ENCODE results near the gene SSC5D. TPM values are rescaled to one million over a fixed set of nuclear protein-coding genes. Genes with fewer than 3 reads are reported as not detected.
"Not testable (repeated sequence)": the region's sequence is repeated elsewhere in the genome, so short reads cannot be mapped to it uniquely, and the experiment has no call there.

The SSC5D gene
- total RNA-seq, 2 experiments from 2014 or later = 0.33 TPM; not detected in 1

DNA sequence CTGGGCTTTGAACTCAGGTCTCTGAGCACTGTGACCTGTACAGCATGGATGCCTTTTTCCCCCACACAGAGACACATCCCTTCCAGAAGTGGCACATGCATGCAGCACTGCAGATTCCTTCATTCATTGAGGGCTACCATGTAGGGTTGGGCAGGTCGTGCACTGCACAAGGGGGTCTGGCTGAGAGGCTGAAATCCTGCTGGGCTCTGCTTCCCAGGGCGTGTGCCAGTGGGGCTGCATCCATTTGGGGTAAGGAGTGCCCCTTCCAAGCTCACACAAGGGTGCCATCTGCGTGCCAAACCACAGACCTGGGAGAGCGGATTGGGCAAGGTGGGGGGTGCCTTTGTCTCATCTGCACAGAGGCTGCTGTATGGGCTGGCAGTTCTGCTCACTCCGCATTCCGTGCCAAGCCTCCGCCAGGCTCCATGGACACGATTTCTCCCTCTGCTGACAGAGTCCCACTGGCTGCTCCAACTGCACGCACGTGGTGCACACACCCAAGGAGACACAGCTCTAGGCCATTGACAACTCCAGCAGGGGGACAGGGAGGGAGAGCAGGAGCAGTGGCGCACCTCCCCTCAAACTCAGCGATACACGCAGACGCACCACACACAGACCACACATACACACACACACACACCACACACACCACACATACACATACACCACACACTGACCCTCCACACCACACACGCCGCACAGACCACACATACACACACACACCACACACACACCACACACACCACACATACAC, 40.6 kb upstream of the SSC5D start:
- CTCF ChIA-PET = no interaction called here
- Mint-ChIP-seq H3K4me3 (no peak overlapping the region), H3K27ac (no peak overlapping the region), H3K9me3 (no peaks in the 10 kb centered on the region), H3K27me3 (peaks cover 42% of the 10 kb centered on the region), H3K4me1 (ENCODE audit: low read depth) (peaks cover 7% of the 10 kb centered on the region), H3K36me3 (no peaks in the 10 kb centered on the region)
- no peak for DNase-seq
- POLR2A ChIA-PET = interaction anchor here (0.6 kb wide), 1 partner anchor 1280 kb away, joined by 3 read pairs; no protein-coding TSS in a partner anchor
- intact Hi-C loops (cut with micrococcal nuclease) = no loop called here

DNA sequence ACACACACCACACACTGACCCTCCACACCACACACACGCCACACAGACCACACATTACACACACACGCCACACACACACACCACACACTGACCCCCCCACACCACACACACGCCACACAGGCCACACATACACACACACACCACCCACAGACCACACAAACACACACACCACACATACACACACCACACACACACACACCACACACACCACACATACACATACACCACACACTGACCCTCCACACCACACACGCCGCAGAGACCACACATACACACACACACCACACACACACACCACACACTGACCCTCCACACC, 40.1 kb upstream of the SSC5D start:
- CTCF ChIA-PET; H3K36me3 Mint-ChIP-seq; H3K27ac Mint-ChIP-seq; H3K4me3 Mint-ChIP-seq; H3K9me3 Mint-ChIP-seq; DNase-seq; POLR2A ChIA-PET; intact Hi-C loops (cut with micrococcal nuclease); H3K4me1 Mint-ChIP-seq (ENCODE audit: low read depth): not testable (repeated sequence)
- peaks cover 41% of the 10 kb centered on the region for H3K27me3 Mint-ChIP-seq

- DNase-seq = no peak
- CTCF ChIA-PET = interaction anchor here (1.2 kb wide), 1 partner anchor 18 kb away, joined by 3 read pairs; no protein-coding TSS in a partner anchor
- H3K4me3 Mint-ChIP-seq = no peak overlapping the region
- H3K27me3 Mint-ChIP-seq = peaks cover 35% of the 10 kb centered on the region
- H3K9me3 Mint-ChIP-seq = no peaks in the 10 kb centered on the region
- intact Hi-C loops (cut with micrococcal nuclease) = no loop called here
- H3K36me3 Mint-ChIP-seq = no peaks in the 10 kb centered on the region
- no peak overlapping the region for H3K27ac Mint-ChIP-seq
- H3K4me1 Mint-ChIP-seq (ENCODE audit: low read depth) = peaks cover 7% of the 10 kb centered on the region
- POLR2A ChIA-PET = no interaction called here
Measured at GRCh38 chr19:55449469-55449868, 38.8 kb upstream of the SSC5D start.

DNA sequence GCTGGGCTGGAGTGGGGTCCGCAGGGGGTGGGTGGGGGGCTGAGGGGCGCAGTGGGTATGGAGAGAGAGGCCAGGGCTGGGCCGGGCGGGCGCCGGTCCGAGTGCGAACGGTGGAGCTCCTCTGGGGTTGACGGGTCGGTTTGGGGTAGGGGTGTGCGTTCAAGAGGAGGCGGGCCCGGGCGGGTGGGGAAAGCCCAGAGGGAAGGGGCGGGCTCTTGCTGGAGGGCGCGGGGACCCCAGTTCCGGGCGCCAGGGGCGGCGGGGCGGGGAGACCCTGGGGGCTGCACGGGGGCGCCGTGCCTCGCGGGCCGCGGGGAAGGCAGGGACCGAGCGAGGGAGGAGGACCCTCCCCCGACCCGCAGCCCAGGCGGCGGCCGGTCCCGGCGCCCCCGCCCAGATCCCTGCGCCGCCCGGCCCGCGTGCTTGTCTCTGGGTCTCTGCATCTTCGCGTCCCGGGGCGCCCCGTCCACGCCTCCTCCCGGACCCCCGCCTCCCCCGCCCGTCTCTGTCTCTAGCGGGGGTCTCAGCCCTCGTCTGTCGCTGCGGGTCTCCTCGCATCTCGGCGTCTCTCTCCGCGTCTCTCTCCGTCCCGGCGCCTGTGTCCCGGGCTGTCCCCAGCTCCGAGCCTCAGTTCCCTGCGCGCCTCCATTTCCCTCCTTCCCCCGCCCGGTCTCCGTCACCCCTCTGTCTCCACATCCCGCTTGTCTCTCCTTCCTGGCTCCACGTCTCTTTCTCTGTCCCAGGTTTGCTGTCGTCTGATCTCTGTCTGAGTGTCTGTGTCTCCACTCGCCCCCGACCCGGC, 36.9 kb upstream of the SSC5D start:
- peaks cover 4% of the 10 kb centered on the region for H3K36me3 Mint-ChIP-seq
- intact Hi-C loops (cut with micrococcal nuclease) = no loop called here
- H3K27ac Mint-ChIP-seq = no peak overlapping the region
- peaks cover 22% of the 10 kb centered on the region for H3K27me3 Mint-ChIP-seq
- CTCF ChIA-PET = no interaction called here
- POLR2A ChIA-PET = interaction anchor here (0.7 kb wide), 1 partner anchor 196 kb away, joined by 3 read pairs; no protein-coding TSS in a partner anchor
- H3K9me3 Mint-ChIP-seq = no peaks in the 10 kb centered on the region
- no peak for DNase-seq
- peaks cover 7% of the 10 kb centered on the region for H3K4me1 Mint-ChIP-seq (ENCODE audit: low read depth)
- H3K4me3 Mint-ChIP-seq = peak overlapping the region; percentile 31

DNA sequence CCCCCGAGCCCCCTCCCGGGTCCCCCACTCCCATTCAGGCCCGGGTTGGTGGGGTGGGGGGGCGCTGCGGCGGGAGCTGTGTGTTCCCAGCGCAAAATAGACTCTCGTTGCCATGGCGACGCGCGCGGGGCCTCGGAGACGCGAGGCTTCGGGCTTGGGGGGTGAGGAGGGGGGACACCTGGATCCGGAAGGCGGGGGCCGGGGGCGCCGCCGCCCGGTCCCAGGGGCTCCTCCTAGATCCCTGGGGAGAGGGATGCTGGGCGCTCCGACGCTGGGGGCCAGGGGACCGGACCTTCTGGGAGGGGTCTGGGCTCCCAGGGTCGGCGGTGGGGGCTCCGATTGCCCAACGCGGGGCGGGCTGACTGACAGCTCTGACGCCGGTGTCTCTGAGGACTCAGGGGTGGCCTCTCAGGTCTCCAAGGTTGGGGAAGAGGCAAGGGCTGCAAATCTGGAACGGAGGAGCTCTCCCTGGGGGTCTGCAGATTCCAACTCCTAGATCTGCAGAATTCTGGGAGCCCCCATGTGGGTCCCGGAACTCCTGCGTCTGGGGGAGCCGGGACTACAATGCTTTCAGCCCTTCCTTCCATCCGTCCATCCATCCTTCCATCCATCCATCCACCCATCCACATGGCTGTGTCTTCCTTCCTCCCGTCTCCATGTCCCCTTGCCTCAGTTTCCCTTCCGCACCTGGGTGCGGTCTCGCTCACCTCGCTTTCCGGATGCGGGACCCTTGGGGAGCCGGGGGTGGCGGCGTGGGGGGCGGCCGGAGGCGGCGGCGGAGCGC, 36.1 kb upstream of the SSC5D start:
- ChIA-PET CTCF (interaction anchor here (2.0 to 3.3 kb wide), 2 partner anchors 15 to 52 kb away, joined by 12 to 14 read pairs; no protein-coding TSS in a partner anchor), POLR2A (interaction anchor here (0.7 kb wide), 1 partner anchor 197 kb away, joined by 3 read pairs; no protein-coding TSS in a partner anchor)
- Mint-ChIP-seq H3K9me3 (no peaks in the 10 kb centered on the region), H3K4me3 (no peak overlapping the region), H3K27me3 (peaks cover 22% of the 10 kb centered on the region), H3K4me1 (ENCODE audit: low read depth) (peaks cover 7% of the 10 kb centered on the region), H3K36me3 (peaks cover 4% of the 10 kb centered on the region), H3K27ac (no peak overlapping the region)
- intact Hi-C loops (cut with micrococcal nuclease) = no loop called here
- DNase-seq = no peak

DNA sequence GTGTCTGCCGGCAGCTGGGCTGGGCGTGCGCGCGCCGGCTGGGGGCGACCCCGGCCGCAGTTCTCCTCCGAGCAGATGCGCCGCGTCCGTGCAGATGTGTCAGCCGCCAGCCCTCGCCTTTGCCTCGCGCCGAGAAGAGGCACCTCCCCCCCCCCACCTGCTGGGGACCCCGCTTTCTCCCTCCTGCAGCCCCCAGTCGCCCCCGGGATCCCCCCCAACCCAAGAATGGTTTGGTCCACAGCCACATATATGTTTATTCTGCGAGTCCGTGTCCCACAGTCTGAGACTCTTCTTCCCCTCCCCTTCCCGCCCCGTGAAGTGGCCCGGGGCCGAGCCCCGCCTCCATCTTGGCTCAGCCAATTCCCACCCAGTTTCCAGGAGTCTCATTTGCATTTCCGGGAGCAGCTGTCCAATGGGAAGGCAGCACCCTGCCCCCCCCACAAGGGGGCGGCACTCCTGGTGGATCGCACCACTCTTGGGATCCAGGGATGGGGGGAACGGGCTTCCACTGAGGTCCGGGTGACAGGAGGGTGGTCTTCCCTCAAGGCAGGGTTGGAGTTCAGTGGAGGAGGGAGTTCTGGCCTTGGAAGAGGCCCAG, 35.4 kb upstream of the SSC5D start:
- CTCF ChIA-PET = interaction anchor here (0.6 to 3.3 kb wide), 3 partner anchors 15 to 152 kb away, joined by 3 to 14 read pairs (median 12); no protein-coding TSS in a partner anchor
- Mint-ChIP-seq H3K9me3 (no peaks in the 10 kb centered on the region), H3K27me3 (peaks cover 22% of the 10 kb centered on the region), H3K4me1 (ENCODE audit: low read depth) (peaks cover 7% of the 10 kb centered on the region), H3K27ac (no peak overlapping the region), H3K36me3 (peaks cover 4% of the 10 kb centered on the region), H3K4me3 (no peak overlapping the region)
- peak; percentile 52 for DNase-seq
- intact Hi-C loops (cut with micrococcal nuclease) = no loop called here
- POLR2A ChIA-PET = no interaction called here

DNA sequence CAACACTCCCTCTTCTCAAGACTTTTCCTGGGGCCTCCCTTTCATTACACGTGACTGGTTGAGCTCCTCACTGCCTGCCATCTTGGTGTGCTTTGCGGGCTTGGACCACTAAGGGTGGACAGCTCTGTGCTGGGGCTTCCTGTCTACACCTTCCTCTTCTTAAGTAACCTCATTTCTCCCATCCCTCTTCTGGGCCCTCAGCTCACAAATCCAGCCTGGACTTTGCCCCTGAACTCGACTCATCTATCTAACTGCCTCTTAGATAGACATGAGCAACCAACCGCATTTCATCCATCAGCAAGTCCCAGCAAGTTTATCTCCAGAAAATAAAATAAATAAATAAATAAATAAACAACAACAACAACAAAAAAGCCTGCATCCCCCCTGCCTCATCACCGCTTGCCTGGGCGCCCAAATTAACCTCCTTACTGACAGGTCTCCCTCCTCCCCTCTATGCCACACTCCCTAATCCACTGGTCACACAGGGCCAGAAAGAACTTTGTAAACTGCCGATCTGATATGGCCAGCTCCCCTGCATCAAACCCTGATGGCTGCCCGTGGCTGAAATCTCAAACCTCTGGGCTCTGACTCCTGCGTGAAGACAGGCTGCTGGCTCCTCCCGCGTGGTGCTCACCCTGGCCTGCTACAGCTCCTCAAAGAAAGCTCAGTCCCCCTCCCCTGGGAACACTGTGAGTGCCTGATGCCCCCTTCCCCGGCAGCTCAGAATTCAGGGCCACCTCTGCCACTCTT, 34.5 kb upstream of the SSC5D start:
- H3K9me3 Mint-ChIP-seq = no peaks in the 10 kb centered on the region
- intact Hi-C loops (cut with micrococcal nuclease) = loop anchor here (1.0 kb wide), 1 partner anchor 161 kb away; no protein-coding TSS in a partner anchor
- ChIA-PET POLR2A (no interaction called here), CTCF (interaction anchor here (0.6 to 3.3 kb wide), 7 partner anchors 9 to 312 kb away, joined by 3 to 14 read pairs (median 3); no protein-coding TSS in a partner anchor)
- H3K27ac Mint-ChIP-seq = no peak overlapping the region
- no peak for DNase-seq
- no peak overlapping the region for H3K4me3 Mint-ChIP-seq
- H3K27me3 Mint-ChIP-seq = peaks cover 22% of the 10 kb centered on the region
- peaks cover 7% of the 10 kb centered on the region for H3K4me1 Mint-ChIP-seq (ENCODE audit: low read depth)
- H3K36me3 Mint-ChIP-seq = peaks cover 4% of the 10 kb centered on the region

GRCh38 chr19:55454787-55455243, 33.4 kb upstream of the SSC5D start:
- ChIA-PET CTCF (interaction anchor here (1.1 to 3.3 kb wide), 3 partner anchors 16 to 313 kb away, joined by 3 to 14 read pairs (median 3); no protein-coding TSS in a partner anchor), POLR2A (no interaction called here)
- H3K27me3 Mint-ChIP-seq = peaks cover 22% of the 10 kb centered on the region
- H3K9me3 Mint-ChIP-seq = no peaks in the 10 kb centered on the region
- peaks cover 4% of the 10 kb centered on the region for H3K36me3 Mint-ChIP-seq
- no peak overlapping the region for H3K4me3 Mint-ChIP-seq
- H3K4me1 Mint-ChIP-seq (ENCODE audit: low read depth) = peaks cover 7% of the 10 kb centered on the region
- peak; percentile 62 for DNase-seq
- no peak overlapping the region for H3K27ac Mint-ChIP-seq
- intact Hi-C loops (cut with micrococcal nuclease) = loop anchor here (1.0 kb wide), 1 partner anchor 163 kb away; no protein-coding TSS in a partner anchor

DNA sequence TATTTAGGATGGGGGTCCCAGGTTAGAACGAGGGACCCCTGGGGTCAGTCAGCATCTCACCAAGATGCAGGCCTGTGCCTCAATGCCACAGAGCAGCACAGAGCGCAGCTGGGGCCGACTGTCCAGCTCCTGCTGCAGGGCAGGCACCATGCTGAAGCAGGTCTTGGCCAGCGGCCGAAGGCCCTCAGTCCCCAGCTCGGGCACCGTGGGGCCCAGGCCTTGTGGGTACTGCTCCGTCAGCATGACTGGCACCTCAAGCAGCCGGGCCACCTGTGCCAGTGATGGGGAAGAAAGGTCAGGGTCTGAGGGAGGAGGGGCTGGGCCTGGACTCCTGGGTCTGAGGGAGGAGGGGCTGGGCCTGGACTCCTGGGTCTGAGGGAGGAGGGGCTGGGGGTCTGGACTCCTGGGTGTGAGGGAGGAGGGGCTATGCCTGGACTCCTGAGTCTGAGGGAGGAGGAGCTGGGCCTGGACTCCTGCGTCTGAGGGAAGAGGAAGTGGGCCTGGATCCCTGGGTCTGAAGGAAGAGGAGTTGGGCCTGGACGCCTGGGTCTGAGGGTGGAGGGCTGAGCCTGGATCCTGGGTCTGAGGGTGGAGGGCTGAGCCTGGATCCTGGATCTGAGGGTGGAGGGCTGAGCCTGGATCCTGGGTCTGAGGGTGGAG, 32.5 kb upstream of the SSC5D start:
- no peak overlapping the region for H3K4me3 Mint-ChIP-seq
- ChIA-PET POLR2A (no interaction called here), CTCF (no interaction called here)
- H3K27ac Mint-ChIP-seq = no peak overlapping the region
- H3K27me3 Mint-ChIP-seq = peaks cover 18% of the 10 kb centered on the region
- intact Hi-C loops (cut with micrococcal nuclease) = no loop called here
- no peaks in the 10 kb centered on the region for H3K9me3 Mint-ChIP-seq
- peaks cover 4% of the 10 kb centered on the region for H3K36me3 Mint-ChIP-seq
- peaks cover 15% of the 10 kb centered on the region for H3K4me1 Mint-ChIP-seq (ENCODE audit: low read depth)
- no peak for DNase-seq

DNA sequence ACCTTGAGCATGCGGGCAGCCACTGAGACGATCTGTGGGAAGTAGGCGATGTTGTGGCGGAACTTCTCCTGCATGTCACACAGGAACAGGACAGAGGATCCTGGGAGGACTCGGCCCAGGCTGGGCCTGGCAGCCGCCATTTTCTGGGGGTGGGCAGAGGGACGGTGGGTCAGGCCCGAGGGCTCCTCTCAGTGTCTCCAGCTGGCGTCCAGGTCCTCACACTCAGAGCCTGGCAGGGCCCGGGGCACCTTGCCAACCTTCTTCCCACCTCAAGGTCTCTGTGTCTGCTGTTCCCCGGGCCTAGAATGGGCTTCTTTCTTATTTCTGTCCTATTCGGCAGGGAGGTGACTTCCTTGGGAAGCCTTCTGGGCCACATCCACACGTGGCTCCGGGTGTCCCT, 31.9 kb upstream of the SSC5D start:
- CTCF ChIA-PET = no interaction called here
- Mint-ChIP-seq H3K36me3 (peaks cover 4% of the 10 kb centered on the region), H3K4me1 (ENCODE audit: low read depth) (peaks cover 18% of the 10 kb centered on the region), H3K27me3 (peaks cover 16% of the 10 kb centered on the region), H3K9me3 (no peaks in the 10 kb centered on the region), H3K4me3 (no peak overlapping the region), H3K27ac (no peak overlapping the region)
- DNase-seq = no peak
- intact Hi-C loops (cut with micrococcal nuclease) = no loop called here
- POLR2A ChIA-PET = no interaction called here
